Hepatocyte (in vitro differentiated cells): ENCODE measurements around the gene FOXO3. TPM values are rescaled to one million over a fixed set of nuclear protein-coding genes. Genes with fewer than 3 reads are reported as not detected.

Experiments used
- DNase-seq: peaks from one replicate; pipeline ENCODE4 v3.0.0-alpha.2; 2016; ENCODE audit warnings: low spot score
- H2AFZ ChIP-seq: fragments of 200-600 bp; sonication (generic); 2 replicates; pipeline ENCODE4 v1.6.0; 2016; ENCODE audit warnings: antibody characterized with exemption, mild to moderate bottlenecking
- H3K27ac ChIP-seq: fragments of 200-600 bp; sonication (generic); 2 replicates; pipeline ENCODE4 v1.5.1; 2016; ENCODE audit warnings: mild to moderate bottlenecking
- H3K27me3 ChIP-seq: fragments of 200-600 bp; sonication (generic); 2 replicates; pipeline ENCODE4 v1.6.1; 2016
- H3K36me3 ChIP-seq: fragments of 200-600 bp; sonication (generic); replicated peaks from 2 replicates; pipeline ENCODE4 v1.5.1; 2016; ENCODE audit warnings: low read depth; ENCODE audit not compliant: insufficient read depth
- H3K4me1 ChIP-seq: fragments of 200-600 bp; sonication (generic); 2 replicates; pipeline ENCODE4 v1.5.1; 2016; ENCODE audit warnings: mild to moderate bottlenecking, moderate library complexity; ENCODE audit not compliant: insufficient read depth
- H3K4me2 ChIP-seq: fragments of 200-600 bp; sonication (generic); 2 replicates; pipeline ENCODE4 v1.6.0; 2016
- H3K4me3 ChIP-seq: fragments of 200-600 bp; sonication (generic); 2 replicates; pipeline ENCODE4 v1.5.1; 2016; ENCODE audit warnings: mild to moderate bottlenecking
- H3K79me2 ChIP-seq: fragments of 200-600 bp; sonication (generic); 2 replicates; pipeline ENCODE4 v1.6.0; 2017; ENCODE audit warnings: mild to moderate bottlenecking
- H3K9me2 ChIP-seq: fragments of 200-600 bp; sonication (generic); replicated peaks from 2 replicates; pipeline ENCODE4 v1.6.0; 2017; ENCODE audit warnings: mild to moderate bottlenecking; ENCODE audit not compliant: insufficient read depth
- H3K9me3 ChIP-seq: fragments of 200-600 bp; sonication (generic); 2 replicates; pipeline ENCODE4 v1.5.1; 2016; ENCODE audit warnings: low read depth, mild to moderate bottlenecking
- H4K20me1 ChIP-seq: fragments of 200-600 bp; sonication (generic); 2 replicates; pipeline ENCODE4 v1.6.0; 2016; ENCODE audit warnings: mild to moderate bottlenecking; ENCODE audit not compliant: insufficient read depth, poor library complexity, severe bottlenecking
- EZH2 ChIP-seq: fragments of 200-600 bp; sonication (generic); IDR thresholded peaks from 2 replicates; pipeline ENCODE4 v1.6.1; 2016; ENCODE audit warnings: antibody characterized with exemption, mild to moderate bottlenecking, borderline replicate concordance
- EZH2phosphoT487 ChIP-seq: fragments of 200-600 bp; sonication (generic); IDR thresholded peaks from one replicate; pipeline ENCODE4 v1.6.1; 2018; ENCODE audit warnings: antibody characterized with exemption, mild to moderate bottlenecking, low read depth, moderate library complexity; ENCODE audit not compliant: unreplicated experiment, severe bottlenecking
- WGBS: methylation state at CpG from one replicate; pipeline ENCODE4 v1.1.6; 2016; ENCODE audit warnings: low lambda C conversion rate; ENCODE audit errors: missing lambda C conversion rate; 5-methylcytosine and 5-hydroxymethylcytosine counted together
- polyA plus RNA-seq: library from polyadenylated mRNA; unstranded; fragments of >200 nt; fragmentation: Nextera tagmentation; extraction: Ambion mirVana; gene quantifications from 2 replicates; pipeline ENCODE4 v1.2.1, GENCODE V29; 2016
- total RNA-seq: library from RNA; depleted of rRNA; stranded (reverse); fragments of >200 nt; gene quantifications from 2 replicates; pipeline ENCODE4 v1.2.3, GENCODE V29; 2014
- TF ChIP-seq, protein P1 (sequence below): fragments of 200-600 bp; sonication (generic); IDR thresholded peaks from 2 replicates; pipeline ENCODE4 v1.5.1; 2016; ENCODE audit warnings: antibody characterized with exemption, mild to moderate bottlenecking; ENCODE audit not compliant: poor library complexity

The FOXO3 gene
- total and polyA plus RNA-seq, 2 experiments from 2014 or later: 44.6 to 54.9 TPM

GRCh38 chr6:108578595-108579327 lies 18.0 kb downstream of the FOXO3 start:
- Histone ChIP-seq H3K27me3 (no peaks in the 10 kb centered on the region), H3K79me2 (peaks cover 100% of the 10 kb centered on the region), H3K27ac (peak overlapping the region; percentile 66), H2AFZ (no peak overlapping the region), H3K4me1 (peaks cover 69% of the 10 kb centered on the region), H3K4me3 (no peak overlapping the region), H3K9me2 (no peaks in the 10 kb centered on the region), H3K36me3 (no peaks in the 10 kb centered on the region), H4K20me1 (peaks cover 74% of the 10 kb centered on the region), H3K4me2 (peak overlapping the region; percentile 19), H3K9me3 (no peaks in the 10 kb centered on the region)
- TF ChIP-seq EZH2 (no peak), EZH2phosphoT487 (no peak)
- TF ChIP-seq, protein P1, sequence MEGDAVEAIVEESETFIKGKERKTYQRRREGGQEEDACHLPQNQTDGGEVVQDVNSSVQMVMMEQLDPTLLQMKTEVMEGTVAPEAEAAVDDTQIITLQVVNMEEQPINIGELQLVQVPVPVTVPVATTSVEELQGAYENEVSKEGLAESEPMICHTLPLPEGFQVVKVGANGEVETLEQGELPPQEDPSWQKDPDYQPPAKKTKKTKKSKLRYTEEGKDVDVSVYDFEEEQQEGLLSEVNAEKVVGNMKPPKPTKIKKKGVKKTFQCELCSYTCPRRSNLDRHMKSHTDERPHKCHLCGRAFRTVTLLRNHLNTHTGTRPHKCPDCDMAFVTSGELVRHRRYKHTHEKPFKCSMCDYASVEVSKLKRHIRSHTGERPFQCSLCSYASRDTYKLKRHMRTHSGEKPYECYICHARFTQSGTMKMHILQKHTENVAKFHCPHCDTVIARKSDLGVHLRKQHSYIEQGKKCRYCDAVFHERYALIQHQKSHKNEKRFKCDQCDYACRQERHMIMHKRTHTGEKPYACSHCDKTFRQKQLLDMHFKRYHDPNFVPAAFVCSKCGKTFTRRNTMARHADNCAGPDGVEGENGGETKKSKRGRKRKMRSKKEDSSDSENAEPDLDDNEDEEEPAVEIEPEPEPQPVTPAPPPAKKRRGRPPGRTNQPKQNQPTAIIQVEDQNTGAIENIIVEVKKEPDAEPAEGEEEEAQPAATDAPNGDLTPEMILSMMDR: no peak
- DNase-seq: peak; percentile 59
- 67% methylated on average over 9 of the region's 9 CpGs for WGBS

GRCh38 chr6:108579328-108579721 lies 18.6 kb downstream of the FOXO3 start:
- Histone ChIP-seq H3K4me2 (no peak overlapping the region), H2AFZ (no peak overlapping the region), H4K20me1 (peaks cover 71% of the 10 kb centered on the region), H3K9me3 (no peaks in the 10 kb centered on the region), H3K79me2 (peaks cover 100% of the 10 kb centered on the region), H3K4me1 (peaks cover 74% of the 10 kb centered on the region), H3K4me3 (no peak overlapping the region), H3K36me3 (no peaks in the 10 kb centered on the region), H3K27me3 (no peaks in the 10 kb centered on the region), H3K9me2 (no peaks in the 10 kb centered on the region), H3K27ac (peak overlapping the region; percentile 66)
- no peak for DNase-seq
- TF ChIP-seq EZH2phosphoT487: no peak
- no peak for TF ChIP-seq EZH2
- TF ChIP-seq, protein P1: no peak
- WGBS: 84% methylated on average over 2 of the region's 2 CpGs

- WGBS: 98% methylated on average over 2 of the region's 2 CpGs
- no peaks in the 10 kb centered on the region for H3K36me3 ChIP-seq
- H3K4me2 ChIP-seq: peak overlapping the region; percentile 46
- no peaks in the 10 kb centered on the region for H3K9me2 ChIP-seq
- peaks cover 97% of the 10 kb centered on the region for H3K79me2 ChIP-seq
- no peak overlapping the region for H2AFZ ChIP-seq
- H3K27me3 ChIP-seq: no peaks in the 10 kb centered on the region
- no peak for DNase-seq
- H3K9me3 ChIP-seq: no peaks in the 10 kb centered on the region
- peaks cover 82% of the 10 kb centered on the region for H3K4me1 ChIP-seq
- TF ChIP-seq, protein P1: no peak
- no peak for TF ChIP-seq EZH2phosphoT487
- no peak for TF ChIP-seq EZH2
- H4K20me1 ChIP-seq: peaks cover 65% of the 10 kb centered on the region
- H3K27ac ChIP-seq: peak overlapping the region; percentile 73
- H3K4me3 ChIP-seq: no peak overlapping the region
Measured at GRCh38 chr6:108580646-108581045, 19.9 kb downstream of the FOXO3 start.
